GM21717 (cell line): ENCODE results near the gene CIAO1.
"Not testable (repeated sequence)": the region's sequence is repeated elsewhere in the genome, so short reads cannot be mapped to it uniquely, and the experiment has no call there.

Source experiments
- ATAC-seq: cut with Tn5 transposase; IDR thresholded peaks from one replicate; pipeline ENCODE4 v1.9.1; 2021; ENCODE audit warnings: mild to moderate bottlenecking, moderate library complexity; ENCODE audit not compliant: unreplicated experiment

CIAO1 gene

DNA sequence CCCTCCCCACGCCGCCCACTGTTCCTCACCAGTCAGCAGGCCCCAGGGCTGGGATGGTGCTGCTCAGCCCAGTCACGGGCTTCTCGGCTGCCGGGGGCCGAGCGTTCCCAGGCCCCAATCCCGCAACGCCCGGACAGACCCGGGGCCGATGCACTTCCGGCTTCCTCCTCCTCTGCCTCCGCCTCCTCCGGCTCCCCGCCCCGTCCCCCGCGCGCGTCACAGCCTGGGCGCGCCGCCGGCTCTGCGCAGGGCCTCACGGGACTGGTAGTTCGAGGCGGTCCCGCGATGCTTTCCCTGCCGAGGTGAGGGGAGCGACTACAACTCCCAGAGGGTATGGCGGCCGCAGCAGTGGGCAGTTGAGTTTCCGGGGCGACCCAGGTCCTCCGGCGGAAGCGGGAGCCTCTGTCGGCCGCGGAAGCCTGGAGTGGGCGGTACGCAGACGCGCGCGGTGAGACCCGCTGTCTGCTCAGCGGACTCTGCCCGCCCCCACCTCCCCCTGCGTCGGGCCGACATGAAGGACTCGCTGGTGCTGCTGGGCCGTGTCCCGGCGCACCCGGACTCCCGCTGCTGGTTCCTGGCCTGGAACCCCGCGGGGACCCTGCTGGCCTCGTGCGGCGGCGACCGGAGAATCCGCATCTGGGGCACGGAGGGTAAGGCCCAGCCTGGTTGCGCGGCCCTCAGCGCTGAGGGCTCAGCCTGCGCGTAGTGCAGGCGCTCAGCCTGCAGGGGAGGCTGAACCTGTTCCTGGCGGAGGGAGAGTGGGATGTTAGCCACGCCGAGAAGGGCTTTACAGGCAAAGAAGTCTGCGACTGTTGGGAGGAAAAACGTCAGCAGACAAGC lies at the start of gene CIAO1, which contains the start of gene TMEM127:
CIAO1 (plus strand) TSS at position 386 of the 840 bp plus-strand sequence; CDS start at position 512, 126 bp downstream.
TMEM127 (minus strand) TSS at position 158 of the 840 bp plus-strand sequence. CDS start 616 bp downstream, outside the sequence.
- ATAC-seq = peak; percentile 89

DNA sequence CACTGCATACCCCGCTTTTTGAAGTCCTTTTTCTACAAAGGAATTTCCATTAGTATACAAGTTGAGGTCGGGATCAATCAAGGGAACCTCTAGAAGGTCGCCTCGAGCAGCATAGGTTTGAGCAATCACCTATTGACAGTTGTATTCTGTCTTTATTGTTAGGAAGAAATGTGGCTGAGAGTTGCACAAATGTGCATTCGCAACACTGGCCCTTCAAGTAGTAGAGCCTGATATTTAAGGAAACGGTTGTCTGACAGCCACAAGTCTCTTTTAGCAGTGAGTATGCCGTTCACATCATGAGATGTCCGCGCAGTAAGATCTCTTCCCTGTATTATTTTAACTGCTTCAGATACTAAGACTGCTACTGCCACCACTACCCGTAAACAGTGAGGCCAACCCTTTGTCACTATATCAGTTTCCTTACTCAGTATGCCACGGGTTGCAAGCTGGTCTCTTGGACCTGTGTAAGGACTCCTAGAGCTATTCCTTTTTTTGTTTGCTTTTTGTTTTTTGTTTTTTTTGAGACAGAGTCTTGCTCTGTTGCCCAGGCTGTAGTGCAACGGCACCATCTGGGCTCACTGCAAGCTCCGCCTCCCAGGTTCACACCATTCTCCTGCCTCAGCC lies 47.4 kb upstream of the CIAO1 start:
- ATAC-seq = no peak

DNA sequence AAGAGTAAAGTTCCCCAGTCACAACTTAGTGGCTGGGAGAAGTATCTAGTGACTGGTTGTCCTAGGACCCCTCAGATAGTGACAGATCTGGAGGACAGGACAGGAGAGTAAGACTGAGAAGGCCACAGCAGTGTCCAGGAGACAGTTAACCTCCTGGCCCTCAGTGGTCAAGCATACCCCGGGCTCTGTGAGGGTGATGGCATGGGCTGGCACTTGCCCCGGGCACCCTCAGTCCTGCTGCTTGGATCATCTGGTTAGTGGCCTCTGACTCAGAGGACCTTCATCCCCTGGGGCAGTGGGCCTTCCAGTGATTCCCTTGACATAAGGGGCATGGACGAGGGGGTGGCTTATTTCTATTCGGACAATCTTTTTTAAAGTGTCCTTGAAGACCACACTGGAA lies 46.1 kb upstream of the CIAO1 start:
- not testable (repeated sequence) for ATAC-seq

DNA sequence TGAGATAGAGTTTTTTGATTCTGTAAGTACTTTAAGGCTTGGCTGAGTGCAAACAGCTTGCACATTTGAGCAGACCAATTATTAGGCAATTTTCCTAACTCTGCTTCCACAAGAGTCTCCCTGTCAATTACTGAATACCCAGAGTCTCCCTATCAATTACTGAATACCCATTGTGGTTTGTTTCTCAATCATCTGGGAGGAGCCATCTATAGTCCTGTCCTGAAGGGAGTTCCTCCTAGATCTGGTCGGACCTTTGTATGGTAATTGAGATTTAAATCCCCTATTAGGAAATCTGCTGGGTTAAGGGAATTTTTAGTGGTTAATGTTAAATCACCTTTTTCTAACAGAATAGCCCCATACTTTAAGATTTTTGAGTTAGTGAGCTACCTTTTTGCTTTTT lies 44.9 kb upstream of the CIAO1 start:
- ATAC-seq = not testable (repeated sequence)

DNA sequence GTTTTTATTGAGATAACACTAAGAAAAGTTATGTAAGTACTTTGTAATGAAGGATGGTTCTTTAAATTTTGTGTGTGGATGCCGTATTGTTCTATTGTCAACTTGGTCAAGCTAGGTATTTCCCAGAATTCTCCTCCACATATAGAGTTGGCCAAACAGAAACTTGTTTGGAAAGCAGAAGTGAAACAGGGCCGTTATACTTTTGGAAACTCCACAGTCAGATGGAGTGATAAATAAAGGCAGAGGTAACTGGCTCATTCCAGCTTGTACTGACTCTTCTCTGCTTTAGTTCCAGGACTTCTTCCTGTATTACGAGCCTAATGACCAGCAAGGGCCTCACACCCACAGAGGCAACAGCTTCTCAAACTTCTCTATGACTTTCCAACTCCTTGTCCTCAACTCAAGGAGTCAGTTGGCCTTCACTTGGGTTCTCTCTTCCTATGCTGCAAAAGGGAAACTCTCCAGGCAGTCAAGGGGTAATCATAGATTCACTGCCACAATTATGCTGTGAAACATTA lies 41.0 kb upstream of the CIAO1 start:
- no peak for ATAC-seq

DNA sequence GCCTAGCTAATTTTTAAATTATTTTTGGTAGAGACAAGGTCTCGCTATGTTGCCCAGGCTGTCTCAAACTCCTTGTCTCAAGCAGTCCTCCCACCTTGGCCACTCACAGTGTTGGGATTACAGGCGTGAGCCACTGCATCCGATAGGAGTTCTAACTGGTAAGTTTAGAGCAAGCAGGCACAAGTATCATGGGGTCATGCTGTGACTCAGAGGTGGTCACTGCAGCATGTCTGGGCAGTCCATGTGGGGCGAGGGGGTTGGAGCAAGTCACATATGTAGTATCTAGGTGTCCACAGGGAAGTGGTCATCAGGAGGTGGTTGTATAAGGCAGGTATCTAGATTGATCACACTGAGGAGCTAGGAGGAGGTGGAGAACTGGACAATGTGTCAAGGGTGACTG lies 34.7 kb upstream of the CIAO1 start:
- no peak for ATAC-seq

DNA sequence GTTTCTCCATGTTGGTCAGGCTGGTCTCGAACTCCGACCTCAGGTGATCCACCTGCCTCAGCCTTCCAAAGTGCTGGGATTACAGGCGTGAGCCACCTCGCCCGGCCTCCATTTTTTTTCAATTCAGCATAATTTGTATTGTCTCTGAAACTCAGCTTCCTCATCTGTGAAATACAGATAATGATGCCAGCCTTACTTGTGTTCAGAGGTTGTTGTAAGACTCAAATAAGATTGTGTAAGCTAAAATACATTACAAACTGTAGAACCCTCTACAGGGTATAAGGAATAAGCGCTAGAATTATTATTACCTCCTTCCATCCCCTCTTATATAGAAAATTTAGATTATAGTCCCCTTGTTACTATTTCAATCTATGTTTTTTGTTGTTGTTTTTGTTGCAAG lies 32.6 kb upstream of the CIAO1 start:
- no peak for ATAC-seq

DNA sequence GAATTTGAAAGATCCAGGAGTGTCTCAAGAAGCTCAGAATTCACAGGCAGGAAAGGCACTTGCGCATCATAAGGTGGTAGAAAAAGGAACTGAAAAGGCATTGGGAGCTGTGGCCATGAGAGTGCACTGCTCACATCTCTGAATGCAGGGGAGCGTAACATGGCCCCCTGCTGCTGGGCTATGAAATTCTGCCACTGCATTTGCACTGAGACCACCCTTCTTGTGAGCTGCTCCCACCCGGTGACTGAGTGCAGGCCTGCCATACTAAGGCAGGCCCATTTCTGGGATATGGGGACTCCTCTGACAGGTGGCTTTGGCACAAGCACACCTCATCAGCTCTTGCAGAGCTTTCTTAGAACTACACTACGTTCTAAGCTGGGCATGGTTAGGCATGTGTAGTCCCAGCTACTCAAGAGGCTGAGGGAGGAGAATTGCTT lies 32.1 kb upstream of the CIAO1 start:
- peak; percentile 81 for ATAC-seq

DNA sequence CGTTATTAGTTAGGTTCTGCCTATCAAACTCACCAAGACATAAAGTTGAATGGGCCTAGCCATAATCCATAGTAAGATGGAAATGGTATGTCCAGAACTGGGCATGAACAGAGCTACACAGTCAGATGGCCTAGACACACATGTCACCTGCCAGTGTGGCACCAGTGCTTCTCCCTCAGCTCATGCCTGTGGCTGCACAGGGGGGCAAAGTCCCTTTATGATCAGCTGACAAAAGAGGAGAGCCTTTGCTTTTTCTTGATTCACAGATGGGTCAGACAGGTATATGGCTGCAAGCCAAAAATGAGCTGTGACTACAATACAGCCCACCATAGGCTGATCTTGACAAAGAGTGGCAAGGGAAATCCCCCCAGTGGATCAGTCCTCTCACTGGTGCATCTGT lies 29.1 kb upstream of the CIAO1 start:
- ATAC-seq = no peak

DNA sequence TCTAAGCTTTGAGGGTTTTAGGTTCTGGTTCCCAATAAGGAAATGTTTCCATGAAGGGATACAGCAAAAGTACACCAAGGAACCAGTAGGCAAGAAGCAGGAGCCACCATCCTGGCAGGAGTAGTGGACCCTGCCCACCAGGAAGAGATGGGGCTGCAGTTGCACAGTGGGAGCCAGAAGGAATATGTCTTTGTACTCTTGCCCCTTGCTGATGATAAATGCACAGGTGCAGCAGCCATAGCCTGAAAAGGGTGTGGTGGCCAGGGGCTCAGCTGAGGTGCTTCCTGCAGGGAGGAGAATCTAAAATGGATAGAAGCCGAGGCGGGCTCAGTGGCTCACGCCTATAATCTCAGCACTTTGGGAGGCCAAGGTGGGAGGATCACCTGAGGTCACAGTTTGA lies 27.8 kb upstream of the CIAO1 start:
- ATAC-seq = no peak

DNA sequence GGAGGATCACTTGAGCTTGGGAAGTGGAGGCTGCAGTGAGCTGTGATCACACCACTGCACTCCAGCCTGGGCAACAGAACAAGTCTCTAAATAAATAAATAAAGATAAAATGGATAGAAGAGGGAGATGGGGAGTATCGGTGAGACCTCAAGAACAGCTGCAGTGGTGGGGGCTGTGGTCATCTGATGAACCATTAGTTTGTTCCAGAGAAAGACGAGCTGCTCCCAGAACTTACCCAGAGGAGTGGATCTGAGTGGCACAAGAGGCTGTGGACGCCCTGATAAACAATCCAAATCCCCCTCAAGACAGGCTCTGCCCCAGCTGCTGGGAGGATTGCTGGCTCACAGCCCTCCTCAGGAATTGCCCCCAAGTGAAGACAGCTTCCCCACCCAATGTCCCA lies 26.9 kb upstream of the CIAO1 start:
- no peak for ATAC-seq

DNA sequence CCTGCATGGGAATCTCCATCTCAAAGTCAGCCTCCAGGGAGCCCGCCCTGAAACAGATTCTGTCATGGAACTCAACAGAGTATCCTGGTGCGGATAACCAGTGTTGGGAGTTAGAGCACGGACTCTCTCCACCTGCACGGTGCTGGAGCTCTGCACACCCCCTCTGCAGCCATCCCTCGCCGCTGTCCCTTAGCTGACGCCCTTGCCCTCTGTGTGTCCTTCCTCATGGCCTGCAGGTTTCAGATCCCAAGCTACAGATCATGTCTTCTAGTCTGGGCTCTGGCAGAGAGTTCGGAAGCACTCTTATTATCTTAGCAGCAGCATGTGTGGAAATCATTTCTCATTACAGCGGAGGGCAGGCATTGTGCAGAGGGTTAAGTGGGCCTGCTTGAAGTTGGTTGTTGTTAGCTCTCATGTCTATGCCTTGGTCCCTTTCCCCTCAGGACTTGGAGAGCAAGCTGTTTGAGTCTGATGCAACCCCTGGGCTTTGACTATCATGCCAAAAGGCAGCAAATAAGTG lies 26.2 kb upstream of the CIAO1 start:
- no peak for ATAC-seq

DNA sequence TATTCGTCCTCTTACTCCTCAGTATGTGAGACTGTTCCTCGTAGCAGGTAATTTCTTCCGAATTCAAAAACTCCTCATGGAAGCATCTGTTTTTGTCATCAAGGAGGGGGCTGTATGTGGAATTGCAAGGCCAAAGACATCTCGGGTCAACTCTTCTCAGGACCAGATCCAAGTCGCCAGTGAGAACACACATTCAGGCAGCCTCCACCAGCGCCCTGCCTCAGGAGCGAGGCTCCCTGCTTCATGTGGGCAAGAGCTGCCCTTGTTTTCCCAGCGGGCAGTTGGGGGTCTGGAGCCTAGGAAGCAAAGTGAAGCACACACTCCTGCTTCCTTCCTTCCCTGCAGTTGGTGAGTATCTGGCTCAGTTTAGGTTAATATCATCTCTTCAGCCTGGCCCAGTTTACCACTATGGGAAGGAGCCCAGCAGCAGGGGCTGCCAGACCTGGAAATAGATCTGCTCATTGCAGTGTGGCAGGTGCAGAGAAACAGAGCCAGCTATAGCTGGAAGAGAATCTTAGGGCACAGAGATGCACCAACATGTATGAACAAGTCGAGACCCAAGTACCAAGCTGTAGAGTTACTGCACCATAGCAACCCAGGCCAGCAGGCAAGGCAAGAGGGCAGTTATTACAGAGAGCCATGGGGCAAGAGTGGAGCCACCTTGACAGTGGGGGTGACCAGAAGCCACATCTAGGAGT lies 25.5 kb upstream of the CIAO1 start:
- ATAC-seq = no peak

DNA sequence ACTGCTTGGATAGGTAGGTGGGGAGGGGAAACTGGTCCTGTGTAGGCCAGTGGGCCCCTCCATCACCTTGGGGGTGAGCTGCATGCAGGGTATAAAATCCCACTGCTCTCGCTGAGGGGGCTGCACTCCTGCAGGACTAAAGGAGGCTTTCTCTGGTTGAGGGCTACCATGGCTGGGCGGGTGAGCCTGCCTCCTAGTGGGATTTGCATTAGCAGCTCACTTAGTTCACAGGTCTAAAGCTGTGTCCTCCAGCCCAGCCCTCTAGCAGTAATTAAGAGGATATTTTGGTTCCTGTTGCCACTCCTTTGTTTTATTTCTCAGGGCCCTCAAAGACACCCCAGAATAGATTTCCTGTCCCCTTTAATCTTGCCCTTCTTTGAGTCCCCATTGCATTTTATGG lies 24.8 kb upstream of the CIAO1 start:
- ATAC-seq = no peak

DNA sequence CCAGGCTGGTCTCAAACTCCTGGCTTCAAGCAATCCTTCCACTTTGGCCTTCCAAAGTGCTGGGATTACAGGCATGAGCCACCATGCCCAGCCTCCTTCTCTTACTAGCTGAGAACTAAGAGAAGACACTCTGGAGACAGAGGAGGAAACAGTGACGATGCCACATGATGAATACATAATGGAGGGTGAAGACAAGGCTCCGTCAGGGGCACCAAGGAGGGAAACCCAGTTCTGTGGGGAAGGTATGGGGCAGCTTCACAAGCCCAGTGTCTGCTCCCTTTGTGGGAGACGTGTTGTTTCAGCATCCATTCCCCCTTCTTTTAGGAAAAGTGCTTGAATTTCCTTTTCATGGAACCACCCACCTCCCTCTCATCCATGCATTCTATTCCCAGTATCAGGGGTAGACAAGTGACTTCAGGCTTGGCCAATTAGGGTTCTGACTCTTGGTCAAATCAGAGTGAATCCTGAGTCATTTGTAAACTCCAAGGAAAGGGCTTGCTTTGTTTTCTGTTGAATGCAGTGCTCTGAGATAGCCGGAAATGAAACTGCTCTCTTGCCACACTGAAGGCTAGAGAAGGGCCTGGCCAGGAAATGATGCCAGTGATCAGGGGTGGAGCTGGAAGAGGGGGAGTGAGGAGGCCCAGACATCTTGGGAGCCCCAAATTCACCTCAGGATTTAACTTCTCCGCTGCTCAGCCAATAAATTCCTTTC lies 24.0 kb upstream of the CIAO1 start:
- peak; percentile 83 for ATAC-seq

DNA sequence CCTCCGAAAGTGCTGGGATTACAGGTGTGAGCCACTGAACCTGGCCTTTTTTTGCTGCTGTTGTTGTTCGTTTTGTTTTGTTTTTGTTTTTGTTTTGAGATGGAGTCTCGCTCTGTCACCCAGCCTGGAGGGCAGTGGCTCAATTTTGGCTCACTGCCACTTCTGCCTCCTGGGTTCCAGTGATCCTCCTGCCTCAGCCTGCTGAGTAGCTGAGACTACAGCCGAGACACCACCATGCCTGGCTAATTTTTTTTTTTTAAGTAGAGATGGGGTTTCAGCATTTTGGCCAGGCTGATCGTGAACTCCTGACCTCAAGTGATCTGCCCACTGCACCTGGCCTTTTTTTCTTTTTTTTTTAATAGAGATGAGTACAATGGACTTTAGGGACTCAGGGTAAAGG lies 22.2 kb upstream of the CIAO1 start:
- ATAC-seq = no peak

DNA sequence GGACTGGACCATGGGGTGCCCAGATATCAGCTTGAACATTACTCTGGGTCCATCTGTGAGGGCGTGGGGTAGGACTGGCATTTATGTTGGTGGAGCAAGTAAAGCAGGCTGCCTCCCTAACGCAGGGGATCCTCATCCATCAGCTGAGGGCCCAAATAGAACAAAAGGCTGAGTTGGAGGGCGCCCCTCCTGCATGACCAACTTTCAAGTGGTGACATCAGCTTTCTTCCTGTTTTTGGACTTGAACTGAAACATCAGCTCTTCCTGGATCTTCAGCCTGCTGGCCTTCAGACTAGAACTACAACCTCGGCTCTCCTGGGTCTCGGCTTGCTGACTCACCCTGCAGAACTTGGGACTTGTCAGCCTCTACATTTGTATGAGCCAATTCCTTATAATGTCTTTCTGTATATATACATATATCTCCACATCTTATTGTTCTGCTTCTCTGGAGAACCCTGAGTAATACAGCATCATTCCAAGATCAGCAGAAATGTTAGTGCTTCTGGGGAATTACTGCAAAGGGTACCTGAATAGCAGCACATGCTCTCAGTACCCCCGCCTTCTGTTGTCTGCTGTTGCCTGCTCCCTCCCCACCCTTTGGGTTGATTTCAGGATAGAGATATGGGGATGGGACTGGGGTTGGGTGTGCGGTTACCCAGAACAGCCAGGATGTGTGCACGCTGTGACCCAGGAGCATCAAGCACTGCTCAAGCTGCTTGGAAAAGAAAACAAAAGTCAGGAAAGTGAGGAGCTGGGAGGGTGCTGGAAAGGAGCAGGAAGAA lies 20.2 kb upstream of the CIAO1 start:
- no peak for ATAC-seq

DNA sequence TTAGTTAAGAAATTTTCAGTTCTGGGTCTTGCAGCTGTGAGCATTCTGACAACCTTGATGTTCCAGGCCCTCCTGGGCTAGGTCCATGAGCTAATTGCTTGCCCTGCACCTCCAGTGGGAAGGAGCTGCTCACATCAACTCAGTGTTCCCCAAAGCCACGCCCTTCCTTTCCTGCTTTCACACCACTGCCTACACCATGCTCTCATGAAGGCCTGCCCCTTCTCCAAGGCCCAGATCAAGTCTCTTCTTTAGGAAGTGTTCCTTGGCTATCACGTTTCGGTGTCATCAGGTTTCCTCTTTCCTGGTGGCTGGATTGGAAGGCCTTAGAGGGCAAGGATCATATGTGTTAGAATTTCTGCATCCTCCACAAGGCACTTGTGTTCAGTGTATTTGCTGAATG lies 19.0 kb upstream of the CIAO1 start:
- no peak for ATAC-seq

DNA sequence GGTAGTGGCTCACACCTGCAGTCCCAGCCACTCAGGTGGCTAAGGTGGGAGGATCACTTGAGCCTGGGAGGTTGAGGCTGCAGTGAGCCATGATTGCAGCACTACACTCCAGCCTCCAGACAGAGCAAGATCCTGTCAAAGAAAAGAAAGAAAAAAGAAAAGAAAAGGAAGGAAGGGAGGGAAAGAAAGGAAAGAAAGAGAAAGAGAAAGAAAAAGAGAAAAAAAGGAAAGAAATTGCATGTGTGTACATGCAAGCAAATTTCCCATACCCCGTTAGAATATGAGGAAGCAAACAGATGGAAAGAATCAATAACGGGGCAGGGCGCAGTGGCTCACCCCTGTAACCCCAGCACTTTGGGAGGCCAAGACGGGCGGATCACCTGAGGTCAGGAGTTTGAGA lies 18.1 kb upstream of the CIAO1 start:
- no peak for ATAC-seq

DNA sequence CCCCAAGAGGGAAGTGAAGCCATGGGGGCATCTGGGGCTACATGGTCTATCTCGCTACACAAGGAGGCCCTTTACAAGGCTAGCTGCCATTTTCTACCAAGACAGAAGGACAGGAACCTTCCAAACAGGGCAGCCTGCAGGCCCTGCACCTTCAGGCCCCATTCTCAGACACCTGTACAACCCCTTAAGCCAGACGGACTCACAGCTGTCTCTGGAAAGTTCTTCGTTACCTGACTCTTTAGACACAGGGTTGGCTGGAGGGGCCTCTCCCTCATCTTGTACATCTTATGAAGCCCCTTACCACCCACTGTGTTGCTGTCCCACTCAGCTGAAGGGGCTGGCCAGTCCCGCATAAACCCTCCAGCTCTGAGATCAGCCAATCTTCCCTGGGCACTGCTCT lies 17.4 kb upstream of the CIAO1 start:
- no peak for ATAC-seq
